CD14-positive monocyte (primary cell): ENCODE measurements around the gene ZDHHC3. TPM values are rescaled to one million over a fixed set of nuclear protein-coding genes. Genes with fewer than 3 reads are reported as not detected.

ENCODE experiments used
- DNase-seq, 3 donors: peaks; one replicate each; pipeline ENCODE4 v3.0.0-alpha.2; 2011 to 2022
- H2AFZ ChIP-seq: 2 replicates; pipeline ENCODE4 v1.6.0; 2012; ENCODE audit warnings: mild to moderate bottlenecking, low read depth, low read length, inconsistent platforms; ENCODE audit not compliant: insufficient read depth, poor library complexity, severe bottlenecking
- H3K27ac ChIP-seq, 2 donors: 1 replicate in 1 of 2; 2 replicates in 1 of 2; pipeline ENCODE4 v1.5.1; 2012 to 2013; ENCODE audit warnings: low read length in 2 of 2, control low read depth in 1 of 2, inconsistent platforms in 1 of 2, low read depth in 1 of 2, mild to moderate bottlenecking in 1 of 2
- H3K27me3 ChIP-seq, 2 donors: one replicate each; pipeline versions ENCODE4 v1.6.0 to v1.6.1; 2011 to 2013; ENCODE audit warnings: low read length in 2 of 2; ENCODE audit not compliant: control insufficient read depth in 2 of 2, insufficient read depth in 2 of 2
- H3K36me3 ChIP-seq, 2 donors: replicated peaks in 1 of 2; 1 replicate in 1 of 2; 2 replicates in 1 of 2; pipeline versions ENCODE4 v1.5.1 to v1.6.1; 2012 to 2013; ENCODE audit warnings: low read length in 2 of 2, control low read depth in 1 of 2, inconsistent platforms in 1 of 2, mild to moderate bottlenecking in 1 of 2; ENCODE audit not compliant: insufficient read depth in 2 of 2, control insufficient read depth in 1 of 2
- H3K4me1 ChIP-seq, 2 donors: 1 replicate in 1 of 2; 2 replicates in 1 of 2; pipeline versions ENCODE4 v1.5.1 to v1.6.1; 2012 to 2013; ENCODE audit warnings: low read length in 2 of 2, control low read depth in 1 of 2, inconsistent platforms in 1 of 2, mild to moderate bottlenecking in 1 of 2, moderate library complexity in 1 of 2; ENCODE audit not compliant: insufficient read depth in 2 of 2, control insufficient read depth in 1 of 2
- H3K4me2 ChIP-seq: replicated peaks from 2 replicates; pipeline ENCODE3; 2012; ENCODE audit warnings: low read length, moderate library complexity, mild to moderate bottlenecking; ENCODE audit not compliant: poor library complexity, severe bottlenecking; ENCODE audit errors: extremely low read depth
- H3K4me3 ChIP-seq, 3 experiments: fragments of 200-600 bp in 1 of 3; sonication (generic) in 1 of 3; replicated peaks in 1 of 3; 1 replicate in 2 of 3; 2 replicates in 1 of 3; pipeline ENCODE4 v1.5.1; 2011 to 2013; ENCODE audit warnings: low read length in 3 of 3, mild to moderate bottlenecking in 3 of 3, control low read depth in 2 of 3, low read depth in 2 of 3, inconsistent platforms in 1 of 3, moderate library complexity in 1 of 3
- H3K79me2 ChIP-seq: 2 replicates; pipeline ENCODE4 v1.6.0; 2012; ENCODE audit warnings: mild to moderate bottlenecking, control low read depth, inconsistent platforms, low read length, moderate library complexity; ENCODE audit not compliant: insufficient read depth
- H3K9ac ChIP-seq: 2 replicates; pipeline ENCODE4 v1.6.0; 2017; ENCODE audit warnings: low read length, mild to moderate bottlenecking; ENCODE audit not compliant: insufficient read depth, poor library complexity, severe bottlenecking
- H3K9me3 ChIP-seq, 2 donors: replicated peaks in 1 of 2; 1 replicate in 1 of 2; 2 replicates in 1 of 2; pipeline versions ENCODE4 v1.5.1 to v1.6.1; 2012 to 2013; ENCODE audit warnings: low read length in 2 of 2, control low read depth in 1 of 2; ENCODE audit not compliant: control insufficient read depth in 1 of 2, insufficient read depth in 1 of 2
- H4K20me1 ChIP-seq: 2 replicates; pipeline ENCODE4 v1.6.0; 2012; ENCODE audit warnings: mild to moderate bottlenecking, low read length, control low read depth, moderate library complexity; ENCODE audit not compliant: insufficient read depth
- H3K27ac Mint-ChIP-seq, 7 donors: one replicate each; pipeline ENCODE4 v1.8.0; 2020; ENCODE audit warnings: mild to moderate bottlenecking in 7 of 7, mixed read lengths in 7 of 7, moderate library complexity in 6 of 7, inconsistent platforms in 2 of 7
- H3K27me3 Mint-ChIP-seq, 3 donors: one replicate each; pipeline ENCODE4 v1.8.0; 2021 to 2022; ENCODE audit warnings: low read depth in 3 of 3, mild to moderate bottlenecking in 3 of 3, mixed read lengths in 3 of 3, moderate library complexity in 3 of 3, inconsistent platforms in 1 of 3
- H3K36me3 Mint-ChIP-seq, 2 donors: one replicate each; pipeline ENCODE4 v1.8.0; 2020; ENCODE audit warnings: mixed read lengths in 2 of 2, inconsistent platforms in 1 of 2, mild to moderate bottlenecking in 1 of 2
- H3K4me1 Mint-ChIP-seq: one replicate; pipeline ENCODE4 v1.8.0; 2020; ENCODE audit warnings: mild to moderate bottlenecking, mixed read lengths
- H3K4me3 Mint-ChIP-seq, 2 donors: one replicate each; pipeline ENCODE4 v1.8.0; 2020; ENCODE audit warnings: mild to moderate bottlenecking in 2 of 2, mixed read lengths in 2 of 2, moderate library complexity in 1 of 2
- H3K9me3 Mint-ChIP-seq, 7 donors: one replicate each; pipeline ENCODE4 v1.8.0; 2020 to 2022; ENCODE audit warnings: mixed read lengths in 7 of 7, mild to moderate bottlenecking in 6 of 7, moderate library complexity in 6 of 7, inconsistent platforms in 2 of 7
- WGBS: methylation state at CpG from one replicate; pipeline ENCODE4 v1.1.5; 2013; ENCODE audit warnings: missing lambda C conversion rate; ENCODE audit not compliant: insufficient coverage; 5-methylcytosine and 5-hydroxymethylcytosine counted together
- intact Hi-C, 2 donors: fragments of 100-400 bp; cut with micrococcal nuclease; formaldehyde crosslinking; loops; one replicate each; pipeline versions ENCODE4 v1.15.0 to v1.15.1; 2023
- polyA plus RNA-seq, 3 donors: library from polyadenylated mRNA; depleted of rRNA in 1 of 3; unstranded in 2 of 3; stranded (reverse) in 1 of 3; fragments of 300-500 nt in 2 of 3; fragments of >200 nt in 1 of 3; fragmentation: Illumina TruSeq in 2 of 3; gene quantifications; 1 replicate in 2 of 3; 2 replicates in 1 of 3; pipeline ENCODE4 v1.2.3, GENCODE V29; 2012 to 2021
- TF ChIP-seq, protein P1 (sequence below): fragments of 200-600 bp; IDR thresholded peaks from one replicate; pipeline ENCODE4 v1.8.0; 2022; ENCODE audit warnings: antibody characterized with exemption, mild to moderate bottlenecking

ZDHHC3 gene
- polyA plus RNA-seq, 3 donors = 52.1 to 72.6 (median 61.3) TPM

DNA sequence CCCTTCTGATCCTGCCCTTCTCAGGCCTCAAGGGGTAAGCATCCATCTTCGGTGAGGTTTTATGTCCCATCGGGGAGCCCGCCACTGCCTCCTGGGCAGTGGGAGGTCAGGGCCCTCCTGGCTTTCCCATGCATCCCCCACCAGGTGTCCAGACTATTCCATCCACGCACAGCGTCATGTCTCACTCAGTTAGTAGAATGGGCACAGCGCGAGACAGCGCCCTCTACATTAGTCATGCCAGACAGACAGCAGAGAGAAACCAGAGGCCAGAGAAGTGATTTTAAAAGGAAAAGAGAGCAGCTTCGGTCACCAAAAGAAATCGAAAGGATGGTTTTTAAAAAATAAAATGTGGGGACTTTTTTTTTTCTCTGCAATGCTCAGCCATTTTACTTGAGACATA is 49.8 kb downstream of the ZDHHC3 start:
- Mint-ChIP-seq H3K27ac (peak overlapping the region in 1 of 7 donors; percentile 81), H3K27me3 (peaks cover 0 to 2% (median 0%) of the 10 kb centered on the region in 3 donors), H3K4me3 (no peak overlapping the region), H3K36me3 (peaks cover 86 to 95% of the 10 kb centered on the region in 2 donors), H3K9me3 (no peaks in the 10 kb centered on the region), H3K4me1 (no peaks in the 10 kb centered on the region)
- Histone ChIP-seq H3K9me3 (no peaks in the 10 kb centered on the region), H3K4me1 (no peaks in the 10 kb centered on the region), H3K4me2 (no peak overlapping the region), H4K20me1 (no peaks in the 10 kb centered on the region), H3K36me3 (peaks cover 76 to 98% of the 10 kb centered on the region in 2 donors), H3K9ac (no peak overlapping the region), H3K4me3 (no peak overlapping the region), H3K79me2 (no peaks in the 10 kb centered on the region), H3K27me3 (no peaks in the 10 kb centered on the region), H2AFZ (no peak overlapping the region), H3K27ac (no peak overlapping the region)
- intact Hi-C loops = no loop called here
- no peak for DNase-seq
- TF ChIP-seq, protein P1, sequence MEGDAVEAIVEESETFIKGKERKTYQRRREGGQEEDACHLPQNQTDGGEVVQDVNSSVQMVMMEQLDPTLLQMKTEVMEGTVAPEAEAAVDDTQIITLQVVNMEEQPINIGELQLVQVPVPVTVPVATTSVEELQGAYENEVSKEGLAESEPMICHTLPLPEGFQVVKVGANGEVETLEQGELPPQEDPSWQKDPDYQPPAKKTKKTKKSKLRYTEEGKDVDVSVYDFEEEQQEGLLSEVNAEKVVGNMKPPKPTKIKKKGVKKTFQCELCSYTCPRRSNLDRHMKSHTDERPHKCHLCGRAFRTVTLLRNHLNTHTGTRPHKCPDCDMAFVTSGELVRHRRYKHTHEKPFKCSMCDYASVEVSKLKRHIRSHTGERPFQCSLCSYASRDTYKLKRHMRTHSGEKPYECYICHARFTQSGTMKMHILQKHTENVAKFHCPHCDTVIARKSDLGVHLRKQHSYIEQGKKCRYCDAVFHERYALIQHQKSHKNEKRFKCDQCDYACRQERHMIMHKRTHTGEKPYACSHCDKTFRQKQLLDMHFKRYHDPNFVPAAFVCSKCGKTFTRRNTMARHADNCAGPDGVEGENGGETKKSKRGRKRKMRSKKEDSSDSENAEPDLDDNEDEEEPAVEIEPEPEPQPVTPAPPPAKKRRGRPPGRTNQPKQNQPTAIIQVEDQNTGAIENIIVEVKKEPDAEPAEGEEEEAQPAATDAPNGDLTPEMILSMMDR = no peak
- WGBS = 100% methylated on average over 3 of the region's 10 CpGs

DNA sequence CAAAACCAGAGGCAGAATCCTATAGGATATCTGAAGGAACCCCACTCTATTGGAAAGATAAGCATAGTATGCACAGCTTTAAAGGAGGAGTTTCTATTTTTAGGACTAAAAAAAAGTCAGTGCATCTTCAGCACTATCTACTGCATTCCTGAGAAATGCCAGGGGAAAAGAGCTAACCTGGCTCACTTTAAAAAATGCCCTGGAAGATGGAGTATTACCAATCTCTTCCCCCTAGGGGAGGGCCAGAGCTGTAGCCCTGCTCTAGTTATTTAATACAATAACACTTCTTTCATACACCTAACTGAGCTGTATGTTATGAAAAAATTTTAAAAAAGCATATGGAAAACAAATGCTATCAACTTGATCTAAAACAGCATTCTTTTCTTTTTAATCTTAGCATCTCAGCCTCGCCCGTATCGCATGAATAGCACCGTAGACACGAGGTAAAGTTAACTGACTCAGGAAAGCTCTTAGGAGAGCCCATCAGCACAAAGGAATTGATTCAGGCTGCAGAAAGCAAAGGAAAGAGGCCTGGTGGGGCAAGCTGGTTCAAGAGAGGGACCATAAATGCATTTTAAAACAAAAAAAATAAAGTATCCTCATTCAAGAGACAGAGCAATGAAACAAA is 51.4 kb downstream of the ZDHHC3 start:
- Histone ChIP-seq H3K9me3 (no peaks in the 10 kb centered on the region), H3K4me2 (no peak overlapping the region), H3K9ac (no peak overlapping the region), H3K27me3 (no peaks in the 10 kb centered on the region), H3K4me3 (no peak overlapping the region), H3K79me2 (no peaks in the 10 kb centered on the region), H4K20me1 (no peaks in the 10 kb centered on the region), H2AFZ (no peak overlapping the region), H3K27ac (no peak overlapping the region), H3K36me3 (peaks cover 70 to 98% of the 10 kb centered on the region in 2 donors), H3K4me1 (no peaks in the 10 kb centered on the region)
- 92% methylated on average over 5 of the region's 5 CpGs for WGBS
- Mint-ChIP-seq H3K4me3 (no peak overlapping the region), H3K9me3 (no peaks in the 10 kb centered on the region), H3K27ac (peak overlapping the region in 1 of 7 donors; percentile 9), H3K27me3 (peaks cover 0 to 2% (median 0%) of the 10 kb centered on the region in 3 donors), H3K36me3 (peaks cover 83 to 93% of the 10 kb centered on the region in 2 donors), H3K4me1 (no peaks in the 10 kb centered on the region)
- no peak for DNase-seq
- intact Hi-C loops = no loop called here
- TF ChIP-seq, protein P1 = no peak
